Measurements from ENCODE around the gene TERB1. TPM values are rescaled to one million over a fixed set of nuclear protein-coding genes. Genes with fewer than 3 reads are reported as not detected.
"Not testable (repeated sequence)": the region's sequence is repeated elsewhere in the genome, so short reads cannot be mapped to it uniquely, and the experiment has no call there.

The TERB1 gene
- total RNA-seq, 2 experiments from 2014 or later, result not detected

DNA sequence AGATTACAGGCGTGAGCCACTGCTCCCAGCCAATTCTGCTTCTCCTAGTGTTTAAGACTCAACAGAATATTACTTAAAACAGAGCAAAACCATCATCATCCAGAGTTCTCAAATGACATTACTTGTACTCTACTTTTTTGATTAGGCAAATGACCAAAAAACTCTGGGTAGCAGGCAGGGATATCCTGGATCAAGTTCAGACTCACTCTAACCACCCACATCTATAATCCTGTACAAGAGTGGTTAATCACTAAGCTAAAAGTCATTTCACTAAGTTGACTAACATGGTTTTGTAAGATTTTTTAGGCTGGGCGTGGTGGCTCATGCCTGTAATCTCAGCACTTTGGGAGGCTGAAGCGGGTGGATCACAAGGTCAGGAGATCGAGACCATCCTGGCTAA is 22.6 kb upstream of the TERB1 start:
- CTCF ChIA-PET, result interaction anchor here (0.6 to 10.2 kb wide), 5 partner anchors 7 to 84 kb away, joined by 3 to 195 read pairs (median 3); no protein-coding TSS in a partner anchor
- DNase-seq (no peak), ATAC-seq (no peak)
- POLR2A ChIA-PET, result no interaction called here
- peaks cover 13% of the 10 kb centered on the region for H3K4me1 Mint-ChIP-seq (ENCODE audit: low read depth)
- H3K27me3 Mint-ChIP-seq (ENCODE audit: low read depth), result no peaks in the 10 kb centered on the region
- H3K27ac Mint-ChIP-seq, result no peak overlapping the region
- H3K9me3 Mint-ChIP-seq (ENCODE audit: insufficient read depth), result no peaks in the 10 kb centered on the region
- no peak overlapping the region for H3K4me3 Mint-ChIP-seq
- H3K36me3 Mint-ChIP-seq (ENCODE audit: low read depth), result peaks cover 55% of the 10 kb centered on the region

DNA sequence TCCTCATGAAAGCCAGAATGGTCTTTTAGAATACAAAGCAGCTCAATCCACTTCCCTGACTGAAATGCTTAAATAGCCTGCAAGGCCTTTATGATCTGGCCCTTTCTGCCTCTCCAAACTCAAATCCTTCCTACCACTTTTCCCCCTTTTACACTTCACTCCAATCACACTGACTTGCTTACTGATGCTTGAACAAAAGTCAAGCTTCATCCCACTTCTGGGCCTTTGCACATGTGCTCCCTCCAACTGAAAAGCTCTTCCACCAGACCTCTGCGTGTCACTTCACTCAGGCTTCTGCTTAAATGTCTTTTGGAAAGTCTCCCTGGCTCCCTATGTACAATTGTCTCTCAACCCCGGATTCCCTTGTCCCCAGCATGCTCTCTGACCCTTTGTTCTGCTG is 13.3 kb upstream of the TERB1 start:
- H3K27ac Mint-ChIP-seq, result peak overlapping the region; percentile 40
- H3K4me3 Mint-ChIP-seq, result no peak overlapping the region
- H3K4me1 Mint-ChIP-seq (ENCODE audit: low read depth), result no peaks in the 10 kb centered on the region
- H3K36me3 Mint-ChIP-seq (ENCODE audit: low read depth), result peaks cover 57% of the 10 kb centered on the region
- ATAC-seq, result no peak
- no peaks in the 10 kb centered on the region for H3K27me3 Mint-ChIP-seq (ENCODE audit: low read depth)
- no peaks in the 10 kb centered on the region for H3K9me3 Mint-ChIP-seq (ENCODE audit: insufficient read depth)
- DNase-seq, result no peak
- POLR2A ChIA-PET, result interaction anchor here (0.5 kb wide), 1 partner anchor 146 kb away, joined by 3 read pairs; no protein-coding TSS in a partner anchor
- CTCF ChIA-PET, result interaction anchor here (4.0 kb wide), 1 partner anchor 15 kb away, joined by 25 read pairs; the partner anchor contains the start of gene NAE1

DNA sequence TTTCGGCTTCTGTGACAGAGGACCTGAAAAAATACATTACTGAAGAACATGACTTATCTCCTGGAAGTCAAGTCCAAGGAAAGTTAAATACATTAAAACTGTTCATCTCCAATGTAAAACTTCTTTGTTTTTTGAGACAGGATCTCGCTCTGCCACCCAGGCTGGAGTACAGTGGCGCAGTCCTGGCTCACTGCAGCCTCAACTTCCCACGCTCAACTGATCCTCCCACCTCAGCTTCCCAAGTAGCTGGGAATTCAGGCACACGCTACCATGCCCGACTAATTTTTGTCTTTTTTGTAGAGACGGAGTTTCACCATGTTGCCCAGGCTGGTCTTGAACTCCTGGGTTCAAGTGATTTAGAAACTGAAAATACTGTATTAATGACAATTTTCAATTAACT is 9.7 kb upstream of the TERB1 start:
- ATAC-seq (no peak), DNase-seq (no peak)
- Mint-ChIP-seq H3K27ac (no peak overlapping the region), H3K27me3 (ENCODE audit: low read depth) (no peaks in the 10 kb centered on the region), H3K4me3 (no peak overlapping the region), H3K4me1 (ENCODE audit: low read depth) (no peaks in the 10 kb centered on the region), H3K36me3 (ENCODE audit: low read depth) (peaks cover 56% of the 10 kb centered on the region), H3K9me3 (ENCODE audit: insufficient read depth) (no peaks in the 10 kb centered on the region)
- CTCF ChIA-PET, result interaction anchor here (1.1 kb wide), 1 partner anchor 19 kb away, joined by 4 read pairs; the partner anchor contains the start of gene NAE1
- POLR2A ChIA-PET, result no interaction called here

DNA sequence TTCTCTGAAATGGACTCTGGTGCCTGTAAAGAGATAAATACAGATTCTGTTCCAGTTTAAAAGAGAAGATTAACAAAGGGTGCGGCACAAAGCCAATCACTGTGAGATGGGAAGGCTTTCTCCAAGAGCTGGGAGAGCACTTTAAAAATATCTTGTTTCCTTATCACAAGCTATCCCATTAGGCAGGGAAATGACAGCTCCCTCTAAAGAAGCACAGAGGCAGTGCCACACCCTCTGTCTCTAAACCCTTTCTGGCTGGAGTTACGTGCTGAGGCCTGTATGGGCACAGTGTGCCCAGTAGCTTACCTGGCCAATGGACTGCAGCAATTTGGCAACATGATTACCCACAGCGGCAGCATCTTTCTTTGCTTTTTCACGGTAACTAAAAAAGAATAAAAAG is 9.0 kb upstream of the TERB1 start:
- no peaks in the 10 kb centered on the region for H3K9me3 Mint-ChIP-seq (ENCODE audit: insufficient read depth)
- ChIA-PET CTCF (interaction anchor here (0.9 to 1.1 kb wide), 2 partner anchors 20 to 21 kb away, joined by 3 to 4 read pairs; partner anchors contain the start of gene NAE1), POLR2A (interaction anchor here (0.6 kb wide), 1 partner anchor 19 kb away, joined by 3 read pairs; no protein-coding TSS in a partner anchor)
- H3K27ac Mint-ChIP-seq, result no peak overlapping the region
- DNase-seq (no peak), ATAC-seq (no peak)
- peaks cover 55% of the 10 kb centered on the region for H3K36me3 Mint-ChIP-seq (ENCODE audit: low read depth)
- no peaks in the 10 kb centered on the region for H3K4me1 Mint-ChIP-seq (ENCODE audit: low read depth)
- no peaks in the 10 kb centered on the region for H3K27me3 Mint-ChIP-seq (ENCODE audit: low read depth)
- H3K4me3 Mint-ChIP-seq, result no peak overlapping the region

DNA sequence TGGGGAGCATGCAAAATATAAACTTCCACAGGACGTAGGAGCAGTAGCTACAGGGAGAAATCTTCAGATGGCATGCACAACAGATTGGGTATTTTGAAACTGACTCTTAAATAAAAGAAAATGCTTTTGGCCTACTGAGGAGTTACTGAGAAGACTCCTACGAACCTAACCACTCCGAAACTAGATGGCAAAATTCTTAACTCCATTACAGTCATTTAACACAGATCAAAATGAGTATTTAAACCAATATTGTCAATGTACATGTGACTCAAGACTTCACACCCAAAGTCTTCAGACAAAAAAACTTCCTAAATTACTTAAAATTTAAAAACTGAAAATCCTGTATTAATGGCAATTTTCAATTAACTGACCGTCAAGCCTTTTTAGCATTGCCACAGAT is 8.4 kb upstream of the TERB1 start:
- ATAC-seq, result no peak
- H3K27ac Mint-ChIP-seq, result no peak overlapping the region
- no peaks in the 10 kb centered on the region for H3K4me1 Mint-ChIP-seq (ENCODE audit: low read depth)
- no peaks in the 10 kb centered on the region for H3K9me3 Mint-ChIP-seq (ENCODE audit: insufficient read depth)
- no peaks in the 10 kb centered on the region for H3K27me3 Mint-ChIP-seq (ENCODE audit: low read depth)
- POLR2A ChIA-PET, result no interaction called here
- CTCF ChIA-PET, result interaction anchor here (0.9 to 1.5 kb wide), 2 partner anchors 21 to 22 kb away, joined by 3 to 5 read pairs; partner anchors contain the start of gene NAE1
- DNase-seq, result no peak
- H3K4me3 Mint-ChIP-seq, result no peak overlapping the region
- H3K36me3 Mint-ChIP-seq (ENCODE audit: low read depth), result peaks cover 54% of the 10 kb centered on the region

DNA sequence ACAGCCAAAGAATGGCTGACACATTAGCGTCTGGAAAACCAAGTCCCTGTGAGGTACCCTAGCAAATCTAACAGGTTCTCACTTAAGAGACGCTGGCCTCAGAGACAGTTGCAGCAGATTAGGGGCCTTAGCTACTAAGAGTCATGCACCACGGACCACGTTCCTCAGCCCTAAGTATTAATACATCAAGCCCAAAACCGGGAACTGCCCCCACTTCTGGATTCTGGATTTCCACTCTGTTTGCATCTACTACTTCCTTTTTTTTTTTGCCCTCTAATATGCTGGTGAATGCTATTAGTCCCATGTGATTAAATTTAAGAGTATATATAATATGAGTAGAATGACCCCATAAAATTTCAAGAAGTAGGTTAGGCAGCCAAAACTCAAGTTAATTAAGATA is 775 bp upstream of the TERB1 start:
- no peaks in the 10 kb centered on the region for H3K27me3 Mint-ChIP-seq (ENCODE audit: low read depth)
- H3K4me3 Mint-ChIP-seq, result no peak overlapping the region
- DNase-seq, result no peak
- ATAC-seq, result no peak
- ChIA-PET CTCF (interaction anchor here (0.7 to 1.6 kb wide), 2 partner anchors 21 to 28 kb away, joined by 3 to 5 read pairs; partner anchors contain the start of gene NAE1), POLR2A (no interaction called here)
- no peaks in the 10 kb centered on the region for H3K4me1 Mint-ChIP-seq (ENCODE audit: low read depth)
- H3K36me3 Mint-ChIP-seq (ENCODE audit: low read depth), result peaks cover 26% of the 10 kb centered on the region
- no peaks in the 10 kb centered on the region for H3K9me3 Mint-ChIP-seq (ENCODE audit: insufficient read depth)
- H3K27ac Mint-ChIP-seq, result no peak overlapping the region

DNA sequence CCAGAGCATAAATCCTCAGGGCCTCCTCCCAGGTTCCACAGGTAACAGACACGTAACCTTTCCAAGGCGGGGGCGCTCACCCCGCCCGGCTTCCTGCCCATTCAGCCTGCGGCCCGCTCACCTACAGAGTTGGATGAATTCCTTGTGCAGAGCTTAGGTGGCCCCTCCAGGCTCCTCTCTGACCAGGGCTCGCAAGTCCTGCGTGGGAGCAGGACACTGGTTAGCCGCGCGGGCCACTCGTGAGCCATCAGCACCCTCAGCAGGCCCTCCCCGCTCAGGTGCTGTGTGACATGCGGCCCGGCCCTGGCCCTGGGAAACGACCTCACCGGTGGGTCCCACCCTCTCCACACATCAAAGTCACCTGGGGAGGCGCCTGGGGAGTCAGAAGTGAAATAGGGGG is 528 bp downstream of the TERB1 start:
- ChIA-PET POLR2A (no interaction called here), CTCF (no interaction called here)
- no peak for ATAC-seq

DNA sequence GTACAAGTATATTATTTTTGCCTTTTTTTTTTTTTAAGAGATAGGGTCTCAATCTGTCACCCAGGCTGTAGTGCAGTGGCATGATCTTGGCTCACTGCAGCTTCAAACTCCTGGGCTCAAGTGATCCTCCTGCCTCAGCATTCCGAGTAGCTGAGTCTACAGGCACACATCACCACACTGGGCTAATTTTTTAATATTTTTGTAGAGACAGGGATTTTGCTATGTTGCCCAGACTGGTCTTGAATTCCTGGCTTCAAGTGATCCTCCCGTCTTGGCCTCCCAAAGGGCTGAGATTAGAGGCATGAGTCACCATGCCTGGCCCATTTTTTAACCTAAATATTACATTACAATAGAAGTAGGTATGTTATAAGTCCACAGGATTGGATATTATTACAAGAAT is 3.2 kb downstream of the TERB1 start:
- Mint-ChIP-seq H3K4me3 (no peak overlapping the region), H3K4me1 (ENCODE audit: low read depth) (no peaks in the 10 kb centered on the region), H3K27me3 (ENCODE audit: low read depth) (peaks cover 4% of the 10 kb centered on the region), H3K27ac (no peak overlapping the region), H3K36me3 (ENCODE audit: low read depth) (no peaks in the 10 kb centered on the region), H3K9me3 (ENCODE audit: insufficient read depth) (no peaks in the 10 kb centered on the region)
- no peak for DNase-seq
- ATAC-seq, result no peak
- ChIA-PET POLR2A (no interaction called here), CTCF (interaction anchor here (1.0 to 1.1 kb wide), 2 partner anchors 32 to 75 kb away, joined by 3 to 4 read pairs; partner anchors contain the start of gene NAE1)

More for the DNA sequence above, 528 bp downstream of the TERB1 start:
- no peak for DNase-seq
- Mint-ChIP-seq H3K36me3 (ENCODE audit: low read depth) (peaks cover 21% of the 10 kb centered on the region), H3K4me3 (no peak overlapping the region), H3K4me1 (ENCODE audit: low read depth) (no peaks in the 10 kb centered on the region), H3K27me3 (ENCODE audit: low read depth) (no peaks in the 10 kb centered on the region), H3K9me3 (ENCODE audit: insufficient read depth) (no peaks in the 10 kb centered on the region), H3K27ac (no peak overlapping the region)

DNA sequence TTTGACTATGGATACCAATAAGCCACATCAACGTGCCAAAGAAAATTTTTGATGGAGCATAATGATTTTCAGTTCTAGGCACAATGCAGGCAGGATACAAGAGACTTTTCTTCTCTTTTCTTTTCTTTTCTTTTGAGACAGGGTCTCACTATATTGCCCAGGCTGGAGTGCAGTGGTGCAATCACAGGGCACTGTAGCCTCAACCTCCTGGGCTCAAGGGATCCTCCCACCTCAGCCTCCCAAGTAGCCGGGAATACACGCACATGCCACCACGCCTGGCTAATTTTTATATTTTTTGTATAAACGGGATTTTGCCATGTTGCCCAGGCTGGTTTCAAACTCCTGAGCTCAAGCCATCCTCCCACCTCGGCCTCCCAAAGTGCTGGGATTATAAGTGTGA is 7.4 kb downstream of the TERB1 start:
- H3K27me3 Mint-ChIP-seq (ENCODE audit: low read depth), result peaks cover 13% of the 10 kb centered on the region
- H3K4me1 Mint-ChIP-seq (ENCODE audit: low read depth); ATAC-seq; H3K4me3 Mint-ChIP-seq; H3K36me3 Mint-ChIP-seq (ENCODE audit: low read depth); POLR2A ChIA-PET; DNase-seq; H3K27ac Mint-ChIP-seq; H3K9me3 Mint-ChIP-seq (ENCODE audit: insufficient read depth); CTCF ChIA-PET: not testable (repeated sequence)

DNA sequence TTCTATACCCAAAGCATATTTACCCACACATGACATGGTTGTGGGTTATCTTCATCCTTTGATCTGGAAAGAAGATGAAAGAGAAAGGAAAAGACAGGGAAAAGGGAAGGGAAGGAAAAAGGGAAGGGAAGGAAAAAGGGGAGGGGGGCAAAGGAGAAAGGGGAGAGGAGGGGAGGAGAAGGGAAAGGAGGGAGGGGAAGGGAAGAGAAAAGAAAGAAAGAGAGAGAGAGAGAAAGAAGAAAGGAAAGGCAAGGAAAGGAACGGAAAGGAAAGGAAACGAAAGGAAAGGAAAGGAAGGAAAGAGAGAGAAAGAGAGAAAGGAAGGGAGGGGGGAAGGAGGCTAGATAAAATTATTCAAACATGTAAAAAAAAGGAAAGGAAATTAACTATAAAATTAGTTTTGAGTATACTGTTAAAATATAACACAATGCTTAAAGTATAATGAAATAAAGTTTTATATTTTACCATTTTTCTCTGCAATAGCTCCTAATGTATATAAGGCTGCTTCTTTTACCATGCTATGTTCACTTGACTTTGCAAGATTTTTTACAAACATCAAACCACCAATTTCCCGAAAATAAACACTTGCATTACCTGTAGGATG is 11.2 kb downstream of the TERB1 start:
- no peak for ATAC-seq
- ChIA-PET POLR2A (no interaction called here), CTCF (interaction anchor here (1.3 kb wide), 1 partner anchor 40 kb away, joined by 5 read pairs; the partner anchor contains the start of gene NAE1)
- peaks cover 12% of the 10 kb centered on the region for H3K27me3 Mint-ChIP-seq (ENCODE audit: low read depth)
- H3K4me3 Mint-ChIP-seq, result no peak overlapping the region
- H3K36me3 Mint-ChIP-seq (ENCODE audit: low read depth), result no peaks in the 10 kb centered on the region
- DNase-seq, result no peak
- no peaks in the 10 kb centered on the region for H3K4me1 Mint-ChIP-seq (ENCODE audit: low read depth)
- no peak overlapping the region for H3K27ac Mint-ChIP-seq
- H3K9me3 Mint-ChIP-seq (ENCODE audit: insufficient read depth), result no peaks in the 10 kb centered on the region

DNA sequence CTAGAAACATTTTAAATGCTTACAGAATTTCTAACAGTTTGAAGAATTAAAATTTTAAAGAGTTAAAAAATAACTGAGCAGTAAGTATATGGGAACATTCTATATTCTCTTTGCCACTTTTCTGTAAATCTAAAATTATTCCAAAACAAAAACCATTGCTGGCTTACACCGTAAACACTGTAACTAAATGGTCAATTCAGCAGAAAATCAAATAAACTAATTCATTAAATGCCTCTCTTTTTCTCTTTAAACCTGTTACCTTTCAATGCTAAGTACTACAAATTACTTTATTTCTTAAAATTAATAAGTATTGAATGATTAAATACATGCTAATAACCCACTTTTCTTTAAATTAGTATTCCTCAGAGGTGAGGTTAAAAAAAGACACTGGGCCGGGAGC is 14.0 kb downstream of the TERB1 start:
- Mint-ChIP-seq H3K27ac (no peak overlapping the region), H3K4me1 (ENCODE audit: low read depth) (no peaks in the 10 kb centered on the region), H3K9me3 (ENCODE audit: insufficient read depth) (no peaks in the 10 kb centered on the region), H3K27me3 (ENCODE audit: low read depth) (peaks cover 9% of the 10 kb centered on the region), H3K36me3 (ENCODE audit: low read depth) (no peaks in the 10 kb centered on the region), H3K4me3 (no peak overlapping the region)
- DNase-seq (no peak), ATAC-seq (no peak)
- POLR2A ChIA-PET, result no interaction called here
- CTCF ChIA-PET, result no interaction called here

DNA sequence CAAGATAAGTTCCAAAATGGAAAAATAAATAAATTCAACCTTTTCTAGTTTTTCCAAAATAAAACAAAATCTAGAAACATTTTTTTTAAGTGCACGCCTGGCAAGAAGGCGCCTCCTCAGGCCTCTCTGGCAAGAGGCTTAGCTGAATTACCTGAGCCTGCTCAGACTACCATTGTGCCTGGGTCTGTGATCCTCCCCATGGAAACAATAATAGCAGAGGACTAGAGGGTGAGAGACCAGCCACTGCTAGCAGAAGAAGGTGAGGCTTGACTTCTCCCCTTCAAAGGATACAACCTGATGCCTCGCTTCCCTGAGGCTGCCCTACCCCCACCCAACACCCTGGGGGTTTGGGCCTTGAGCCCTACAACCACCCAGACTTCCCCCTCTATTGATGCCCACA is 14.8 kb downstream of the TERB1 start:
- Mint-ChIP-seq H3K27me3 (ENCODE audit: low read depth) (peaks cover 6% of the 10 kb centered on the region), H3K4me3 (no peak overlapping the region), H3K36me3 (ENCODE audit: low read depth) (no peaks in the 10 kb centered on the region), H3K9me3 (ENCODE audit: insufficient read depth) (no peaks in the 10 kb centered on the region), H3K27ac (no peak overlapping the region), H3K4me1 (ENCODE audit: low read depth) (no peaks in the 10 kb centered on the region)
- CTCF ChIA-PET, result no interaction called here
- POLR2A ChIA-PET, result no interaction called here
- DNase-seq (no peak), ATAC-seq (no peak)
